ENCODE data around the gene B4GALT3. TPM values are rescaled to one million over a fixed set of nuclear protein-coding genes. Genes with fewer than 3 reads are reported as not detected.

The B4GALT3 gene
- total and polyA plus RNA-seq, 9 of the 15 experiments (the other 6 are each of a cell fraction or from before 2014, with no cell fraction given), result 31.2 to 103 (median 46.1) TPM

DNA sequence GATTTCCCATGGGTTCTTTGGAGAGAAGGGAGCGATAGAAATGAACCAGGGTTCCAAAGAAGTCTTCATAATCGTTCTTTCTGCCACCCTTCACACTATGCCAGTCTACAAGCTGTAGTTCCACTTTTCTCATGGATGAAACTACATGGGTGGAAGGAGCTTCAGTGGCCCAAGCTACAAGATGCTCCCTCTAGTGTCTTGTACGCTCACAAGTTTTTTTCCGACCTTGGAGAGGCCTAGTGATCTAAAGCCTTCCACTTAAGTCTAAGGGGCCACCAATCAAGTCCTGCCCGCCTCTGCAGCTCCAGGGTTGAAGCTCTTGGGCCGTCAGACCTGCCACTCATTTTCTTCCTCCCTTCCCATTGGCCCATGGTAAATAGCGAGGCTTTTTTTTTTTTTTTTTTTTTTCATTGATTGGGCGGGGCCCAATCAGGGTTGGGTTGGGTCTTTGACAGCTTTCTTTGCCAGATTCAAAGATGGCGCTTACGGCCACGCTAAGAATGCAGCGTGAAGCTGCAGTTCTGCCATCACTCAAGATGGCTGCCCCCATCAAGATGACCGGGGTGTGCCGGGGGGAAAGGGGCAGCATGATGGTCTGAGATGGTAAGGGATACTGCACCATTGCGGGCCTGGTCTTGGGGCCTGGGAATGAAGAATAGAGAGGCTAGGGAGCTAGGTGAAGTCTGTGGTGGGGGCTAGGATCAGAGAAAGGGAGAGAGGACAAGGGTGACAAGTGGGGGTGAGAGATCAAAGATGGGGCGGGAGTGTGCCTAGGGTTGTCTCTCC lies 48.4 kb upstream of the B4GALT3 start, which contains the start of gene TOMM40L (continued):
- TF ChIP-seq ATF1 (CRISPR knock-in tag; IDR thresholded peaks at IDR 0.05) (no peak), ATF1 (tag; IDR thresholded peaks at IDR 0.05) (peak; percentile 78), MTA1 (IDR thresholded peaks at IDR 0.05; ENCODE audit: borderline replicate concordance) (0 out of 2 replicates have a peak, but pooled peaks have one; percentile 10), CHD7 (IDR thresholded peaks at IDR 0.05; ENCODE audit: low read depth, low read length) (no peak), SRF (CRISPR knock-in tag; IDR thresholded peaks at IDR 0.05) (no peak; a peak in 1 of 4 replicates), FOXO4 (CRISPR knock-in tag; IDR thresholded peaks at IDR 0.05) (no peak), BHLHE40 (IDR thresholded peaks at IDR 0.05; ENCODE audit: low read length) (0 out of 2 replicates have a peak, but pooled peaks have one; percentile 3), ZNF76 (CRISPR knock-in tag; IDR thresholded peaks at IDR 0.05; ENCODE audit: borderline replicate concordance) (no peak), PTBP1 (IDR thresholded peaks at IDR 0.05; ENCODE audit: low read depth, low read length) (no peak), SMAD2 (IDR thresholded peaks at IDR 0.05; ENCODE audit: low read depth, low read length) (no peak), ZBTB49 (CRISPR knock-in tag; IDR thresholded peaks at IDR 0.05; ENCODE audit: borderline replicate concordance) (no peak), CHD1 (IDR thresholded peaks at IDR 0.05; ENCODE audit: low read length) (no peak), HMG20A (CRISPR knock-in tag; conservative IDR thresholded peaks at IDR 0.05) (no peak)

Data from K562 (cell line).